Gastroesophageal sphincter (tissue), 4 donors: ENCODE data around the gene TULP4. TPM values are rescaled to one million over a fixed set of nuclear protein-coding genes. Genes with fewer than 3 reads are reported as not detected.

Source experiments
- ATAC-seq: fragments of 150-250 bp; one replicate; pipeline ENCODE4 v1.9.1; 2016; ENCODE audit warnings: mild to moderate bottlenecking, moderate library complexity
- H3K27ac ChIP-seq, 4 donors: fragments of 200-600 bp; sonication (generic) in 3 of 4; 1 replicate in 3 of 4; 2 replicates in 1 of 4; pipeline ENCODE4 v1.5.1; 2016 to 2019
- H3K27me3 ChIP-seq: fragments of 200-600 bp; sonication (generic); one replicate; pipeline ENCODE4 v1.5.1; 2019
- H3K36me3 ChIP-seq, 2 donors: fragments of 200-600 bp; sonication (generic); one replicate each; pipeline ENCODE4 v1.5.1; 2019; ENCODE audit warnings: control low read depth in 1 of 2
- H3K4me1 ChIP-seq, 3 donors: fragments of 200-600 bp; sonication (generic); 1 replicate in 2 of 3; 2 replicates in 1 of 3; pipeline ENCODE4 v1.5.1; 2016 to 2019; ENCODE audit warnings: control low read depth in 2 of 3
- H3K4me3 ChIP-seq, 2 donors: fragments of 200-600 bp; sonication (generic); one replicate each; pipeline ENCODE4 v1.5.1; 2019; ENCODE audit warnings: mild to moderate bottlenecking in 1 of 2, moderate library complexity in 1 of 2
- H3K9me3 ChIP-seq, 3 donors: fragments of 200-600 bp; sonication (generic); one replicate each; pipeline ENCODE4 v1.5.1; 2017 to 2019; ENCODE audit warnings: control low read depth in 2 of 3
- CTCF ChIP-seq, 4 experiments: fragments of 200-600 bp in 2 of 4; fragments of 450-650 bp in 2 of 4; sonication (generic) in 1 of 4; IDR thresholded peaks; one replicate each; pipeline ENCODE4 v1.5.1; 2017 to 2019; ENCODE audit warnings: antibody characterized with exemption in 4 of 4, mild to moderate bottlenecking in 2 of 4, moderate library complexity in 2 of 4
- EP300 ChIP-seq: sonication (generic); formaldehyde crosslinking; IDR thresholded peaks from one replicate; pipeline ENCODE4 v1.6.1; 2017; ENCODE audit warnings: antibody characterized with exemption, mild to moderate bottlenecking
- POLR2A ChIP-seq, 2 donors: fragments of 450-650 bp; IDR thresholded peaks; one replicate each; pipeline ENCODE4 v1.6.1; 2017; ENCODE audit warnings: antibody characterized with exemption in 2 of 2, mild to moderate bottlenecking in 2 of 2, moderate library complexity in 1 of 2
- POLR2AphosphoS5 ChIP-seq: sonication (generic); formaldehyde crosslinking; IDR thresholded peaks from one replicate; pipeline ENCODE4 v1.6.1; 2017; ENCODE audit warnings: antibody characterized with exemption
- WGBS, 2 donors: methylation state at CpG; one replicate each; pipeline ENCODE4 v1.1.5; 2018; ENCODE audit warnings: low coverage in 1 of 2; 5-methylcytosine and 5-hydroxymethylcytosine counted together
- total RNA-seq, 4 donors: library from RNA; depleted of rRNA; stranded (reverse); fragments of >200 nt; gene quantifications; one replicate each; pipeline ENCODE4 v1.1.0, GENCODE V29; 2016

Gene TULP4
- total RNA-seq, 4 donors from 2014 or later = 159 to 244 (median 201) TPM

GRCh38 chr6:158503846-158504245 lies 191.6 kb downstream of the TULP4 start:
- Histone ChIP-seq H3K27me3 (no peaks in the 10 kb centered on the region), H3K27ac (no peak overlapping the region), H3K4me1 (no peaks in the 10 kb centered on the region), H3K36me3 (peaks cover 0 to 77% of the 10 kb centered on the region in 2 donors), H3K9me3 (no peaks in the 10 kb centered on the region), H3K4me3 (no peak overlapping the region)
- 92 to 95% methylated on average over 6 to 18 of the region's 25 CpGs for WGBS, 2 donors
- TF ChIP-seq EP300 (no peak), CTCF (IDR thresholded peaks at IDR 0.05) (no peak), POLR2A (IDR thresholded peaks at IDR 0.05) (no peak), POLR2AphosphoS5 (no peak)
- ATAC-seq = no peak

- Histone ChIP-seq H3K4me3 (no peak overlapping the region), H3K27me3 (no peaks in the 10 kb centered on the region), H3K4me1 (no peaks in the 10 kb centered on the region), H3K27ac (no peak overlapping the region), H3K36me3 (peaks cover 0 to 65% of the 10 kb centered on the region in 2 donors), H3K9me3 (no peaks in the 10 kb centered on the region)
- no peak for ATAC-seq
- WGBS, 2 donors = 83 to 91% methylated on average over 3 to 12 of the region's 13 CpGs
- TF ChIP-seq POLR2AphosphoS5 (no peak), EP300 (no peak), POLR2A (IDR thresholded peaks at IDR 0.05) (no peak), CTCF (IDR thresholded peaks at IDR 0.05) (no peak)
These were observed 192.9 kb downstream of the TULP4 start for GRCh38 chr6:158505194-158505593.

- H3K27ac ChIP-seq = no peak overlapping the region
- 74% methylated on average over 6 of the region's 10 CpGs; no CpG with 5 or more reads in 1 of the 2 donors for WGBS, 2 donors
- H3K27me3 ChIP-seq = no peaks in the 10 kb centered on the region
- H3K9me3 ChIP-seq = no peaks in the 10 kb centered on the region
- no peak for ATAC-seq
- no peak overlapping the region for H3K4me3 ChIP-seq
- no peak for TF ChIP-seq CTCF (IDR thresholded peaks at IDR 0.05)
- peaks cover 0 to 59% of the 10 kb centered on the region in 2 donors for H3K36me3 ChIP-seq
- no peaks in the 10 kb centered on the region for H3K4me1 ChIP-seq
These were observed 194.3 kb downstream of the TULP4 start for GRCh38 chr6:158506601-158507000.

GRCh38 chr6:158507174-158507573 lies 194.9 kb downstream of the TULP4 start:
- no peak overlapping the region for H3K4me3 ChIP-seq
- no peaks in the 10 kb centered on the region for H3K4me1 ChIP-seq
- H3K9me3 ChIP-seq = no peaks in the 10 kb centered on the region
- 86 to 98% methylated on average over 7 of the region's 7 CpGs for WGBS, 2 donors
- H3K36me3 ChIP-seq = peaks cover 0 to 53% of the 10 kb centered on the region in 2 donors
- TF ChIP-seq EP300 (no peak), POLR2AphosphoS5 (no peak), POLR2A (IDR thresholded peaks at IDR 0.05) (no peak), CTCF (IDR thresholded peaks at IDR 0.05) (no peak)
- no peaks in the 10 kb centered on the region for H3K27me3 ChIP-seq
- no peak for ATAC-seq
- no peak overlapping the region for H3K27ac ChIP-seq

GRCh38 chr6:158508450-158508849 lies 196.2 kb downstream of the TULP4 start:
- no peaks in the 10 kb centered on the region for H3K9me3 ChIP-seq
- no peak for ATAC-seq
- peaks cover 0 to 40% of the 10 kb centered on the region in 2 donors for H3K36me3 ChIP-seq
- H3K4me1 ChIP-seq = no peaks in the 10 kb centered on the region
- H3K27ac ChIP-seq = no peak overlapping the region
- H3K27me3 ChIP-seq = no peaks in the 10 kb centered on the region
- 89 to 90% methylated on average over 5 of the region's 5 CpGs for WGBS, 2 donors
- no peak overlapping the region for H3K4me3 ChIP-seq
- TF ChIP-seq EP300 = no peak
- no peak for TF ChIP-seq POLR2AphosphoS5
- TF ChIP-seq POLR2A (IDR thresholded peaks at IDR 0.05) = no peak
- no peak for TF ChIP-seq CTCF (IDR thresholded peaks at IDR 0.05)
